ENCODE measurements around the gene BTBD3.

The BTBD3 gene

GRCh38 chr20:11890331-11891076 lies 27.2 kb upstream of the BTBD3 start:
- Histone ChIP-seq H3K4me3 (ENCODE audit: low read length) (no peak overlapping the region), H2AFZ (ENCODE audit: low read depth, low read length) (no peak overlapping the region), H3K36me3 (replicated peaks; ENCODE audit: low read depth, low read length) (no peaks in the 10 kb centered on the region), H3K27me3 (ENCODE audit: low read depth, low read length) (no peaks in the 10 kb centered on the region), H3K27ac (ENCODE audit: low read length) (no peak overlapping the region), H4K20me1 (ENCODE audit: insufficient read depth, low read length) (no peaks in the 10 kb centered on the region), H3K79me2 (ENCODE audit: low read length) (no peaks in the 10 kb centered on the region), H3K4me1 (ENCODE audit: low read length) (no peaks in the 10 kb centered on the region), H3K9me3 (ENCODE audit: insufficient read depth, low read length) (no peaks in the 10 kb centered on the region), H3K9ac (ENCODE audit: low read length) (no peak overlapping the region), H3K4me2 (ENCODE audit: low read length) (no peak overlapping the region)
- TF ChIP-seq CTCF (IDR thresholded peaks at IDR 0.05; ENCODE audit: low read depth, low read length) (no peak), EZH2phosphoT487 (IDR thresholded peaks at IDR 0.05; ENCODE audit: low read depth) (no peak)

GRCh38 chr20:11891077-11891775 lies 26.5 kb upstream of the BTBD3 start:
- Histone ChIP-seq H3K4me1 (ENCODE audit: low read length) (no peaks in the 10 kb centered on the region), H3K27ac (ENCODE audit: low read length) (no peak overlapping the region), H3K79me2 (ENCODE audit: low read length) (no peaks in the 10 kb centered on the region), H3K9ac (ENCODE audit: low read length) (no peak overlapping the region), H2AFZ (ENCODE audit: low read depth, low read length) (no peak overlapping the region), H3K4me2 (ENCODE audit: low read length) (no peak overlapping the region), H3K9me3 (ENCODE audit: insufficient read depth, low read length) (no peaks in the 10 kb centered on the region), H4K20me1 (ENCODE audit: insufficient read depth, low read length) (no peaks in the 10 kb centered on the region), H3K4me3 (ENCODE audit: low read length) (no peak overlapping the region), H3K36me3 (replicated peaks; ENCODE audit: low read depth, low read length) (no peaks in the 10 kb centered on the region), H3K27me3 (ENCODE audit: low read depth, low read length) (no peaks in the 10 kb centered on the region)
- TF ChIP-seq CTCF (IDR thresholded peaks at IDR 0.05; ENCODE audit: low read depth, low read length) = no peak
- TF ChIP-seq EZH2phosphoT487 (IDR thresholded peaks at IDR 0.05; ENCODE audit: low read depth) = no peak

- Histone ChIP-seq H3K4me2 (ENCODE audit: low read length) (no peak overlapping the region), H3K4me1 (ENCODE audit: low read length) (no peaks in the 10 kb centered on the region), H3K4me3 (ENCODE audit: low read length) (no peak overlapping the region), H3K27ac (ENCODE audit: low read length) (no peak overlapping the region), H4K20me1 (ENCODE audit: insufficient read depth, low read length) (no peaks in the 10 kb centered on the region), H2AFZ (ENCODE audit: low read depth, low read length) (no peak overlapping the region), H3K9me3 (ENCODE audit: insufficient read depth, low read length) (no peaks in the 10 kb centered on the region), H3K27me3 (ENCODE audit: low read depth, low read length) (no peaks in the 10 kb centered on the region), H3K79me2 (ENCODE audit: low read length) (no peaks in the 10 kb centered on the region), H3K36me3 (replicated peaks; ENCODE audit: low read depth, low read length) (no peaks in the 10 kb centered on the region), H3K9ac (ENCODE audit: low read length) (no peak overlapping the region)
- TF ChIP-seq CTCF (IDR thresholded peaks at IDR 0.05; ENCODE audit: low read depth, low read length) (no peak), EZH2phosphoT487 (IDR thresholded peaks at IDR 0.05; ENCODE audit: low read depth) (no peak)
Measured at GRCh38 chr20:11891776-11892545, 25.7 kb upstream of the BTBD3 start.

- no peaks in the 10 kb centered on the region for H3K9me3 ChIP-seq (ENCODE audit: insufficient read depth, low read length)
- no peaks in the 10 kb centered on the region for H4K20me1 ChIP-seq (ENCODE audit: insufficient read depth, low read length)
- no peak overlapping the region for H2AFZ ChIP-seq (ENCODE audit: low read depth, low read length)
- TF ChIP-seq CTCF (IDR thresholded peaks at IDR 0.05; ENCODE audit: low read depth, low read length) = no peak
- no peak for TF ChIP-seq EZH2phosphoT487 (IDR thresholded peaks at IDR 0.05; ENCODE audit: low read depth)
- H3K9ac ChIP-seq (ENCODE audit: low read length) = no peak overlapping the region
- no peaks in the 10 kb centered on the region for H3K27me3 ChIP-seq (ENCODE audit: low read depth, low read length)
- H3K27ac ChIP-seq (ENCODE audit: low read length) = no peak overlapping the region
- no peaks in the 10 kb centered on the region for H3K79me2 ChIP-seq (ENCODE audit: low read length)
- H3K4me2 ChIP-seq (ENCODE audit: low read length) = no peak overlapping the region
- no peaks in the 10 kb centered on the region for H3K36me3 ChIP-seq (replicated peaks; ENCODE audit: low read depth, low read length)
- H3K4me3 ChIP-seq (ENCODE audit: low read length) = no peak overlapping the region
- no peaks in the 10 kb centered on the region for H3K4me1 ChIP-seq (ENCODE audit: low read length)
Measured at GRCh38 chr20:11894062-11894461, 23.6 kb upstream of the BTBD3 start.
